ENCODE data around the gene GARRE1.
"Not testable (repeated sequence)": the region's sequence is repeated elsewhere in the genome, so short reads cannot be mapped to it uniquely, and the experiment has no call there.

The GARRE1 gene

GRCh38 chr19:34231439-34231838 is 22.9 kb upstream of the GARRE1 start:
- DNase-seq = no peak

- DNase-seq = no peak
Observed at GRCh38 chr19:34232566-34233481, 21.5 kb upstream of the GARRE1 start.

- DNase-seq = no peak
Observed at GRCh38 chr19:34235425-34235940, 18.9 kb upstream of the GARRE1 start.

- DNase-seq = no peak
Observed at GRCh38 chr19:34236035-34236987, 18.0 kb upstream of the GARRE1 start.

- DNase-seq = no peak
Observed at GRCh38 chr19:34237283-34237682, 17.1 kb upstream of the GARRE1 start.

GRCh38 chr19:34237939-34238338 is 16.4 kb upstream of the GARRE1 start:
- DNase-seq = no peak

GRCh38 chr19:34241513-34242337 is 12.6 kb upstream of the GARRE1 start:
- DNase-seq = peak; percentile 33 to 94 (median 80)

GRCh38 chr19:34243138-34243875 is 11.0 kb upstream of the GARRE1 start:
- DNase-seq = not testable (repeated sequence)

- DNase-seq = no peak
Observed at GRCh38 chr19:34243876-34244578, 10.3 kb upstream of the GARRE1 start.

- peak in 1 of 3 experiments; percentile 13 for DNase-seq
Observed at GRCh38 chr19:34244611-34245299, 9.6 kb upstream of the GARRE1 start.

GRCh38 chr19:34246340-34246739 is 8.0 kb upstream of the GARRE1 start:
- no peak for DNase-seq

- DNase-seq = no peak
Observed at GRCh38 chr19:34248941-34249340, 5.4 kb upstream of the GARRE1 start.

GRCh38 chr19:34253167-34253566 is 1.2 kb upstream of the GARRE1 start:
- DNase-seq = not testable (repeated sequence)

GRCh38 chr19:34253681-34254045 is 691 bp upstream of the GARRE1 start:
- not testable (repeated sequence) for DNase-seq

GRCh38 chr19:34254698-34255432 is 511 bp downstream of the GARRE1 start:
- DNase-seq = peak; percentile 65 to 87 (median 76)

GRCh38 chr19:34255546-34255945 is 1.2 kb downstream of the GARRE1 start:
- no peak for DNase-seq

- DNase-seq = no peak
Observed at GRCh38 chr19:34256835-34257558, 2.6 kb downstream of the GARRE1 start.

GRCh38 chr19:34257559-34257924 is 3.2 kb downstream of the GARRE1 start:
- DNase-seq = no peak
